Stimulated activated naive CD8-positive, alpha-beta T cell treated with anti-CD3 and anti-CD28 coated beads, Interleukin-15, Interleukin-2, amounts not matched to agents 100 U/mL and 50 U/mL, for 24 hours (primary cell): Measurements from ENCODE around the gene CTNNA2.

Experiments
- ATAC-seq: fragments of 150-1000 bp; cut with Tn5 transposase; one replicate; pipeline ENCODE4 v1.10.0; 2021
- DNase-seq: peaks from one replicate; pipeline ENCODE4 v3.0.0; 2021

The CTNNA2 gene

GRCh38 chr2:80573950-80574349 is 1061.1 kb downstream of the CTNNA2 start:
- DNase-seq (no peak), ATAC-seq (no peak)

DNA sequence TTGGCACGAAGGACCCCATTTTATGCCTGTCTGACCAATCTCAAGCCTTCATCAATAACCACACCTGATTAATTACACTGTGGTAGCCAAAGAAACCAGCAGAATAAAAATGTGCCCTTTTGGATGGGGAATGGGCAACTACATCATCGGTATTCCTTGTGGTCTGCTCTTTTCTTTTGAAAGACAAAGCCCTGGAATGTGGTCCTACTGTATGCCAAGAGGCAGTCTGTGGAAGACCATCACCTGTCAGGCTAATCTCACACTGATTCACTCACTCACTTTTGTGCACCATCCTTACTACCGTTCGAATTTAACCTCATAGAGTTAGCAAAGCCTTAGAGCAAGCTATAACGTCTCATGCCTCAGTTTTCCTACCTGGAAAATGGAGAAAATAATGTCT is 1066.9 kb downstream of the CTNNA2 start:
- no peak for ATAC-seq

GRCh38 chr2:80591233-80591632 is 1078.4 kb downstream of the CTNNA2 start:
- no peak for DNase-seq
- no peak for ATAC-seq

More for the DNA sequence above, 1066.9 kb downstream of the CTNNA2 start:
- no peak for DNase-seq

DNA sequence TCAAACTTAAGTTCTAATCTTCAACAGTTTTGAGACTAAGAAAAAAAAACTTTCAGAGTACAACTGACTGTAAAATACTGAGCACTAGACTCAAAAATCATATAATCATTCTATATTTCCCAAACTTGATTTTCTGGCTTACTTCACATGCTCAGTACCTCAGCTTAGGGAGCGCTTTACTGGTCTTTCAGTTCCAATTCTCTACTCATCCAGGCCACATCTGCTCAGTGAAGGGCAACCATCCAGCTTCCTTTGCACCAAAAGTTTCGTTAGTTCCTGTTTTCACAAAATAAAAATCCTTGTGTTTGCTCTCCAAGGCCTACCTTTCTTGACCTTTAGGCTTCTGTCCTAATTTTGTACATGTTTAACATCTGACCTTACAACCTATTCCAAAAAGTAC is 1079.3 kb downstream of the CTNNA2 start:
- ATAC-seq, result no peak
- no peak for DNase-seq

DNA sequence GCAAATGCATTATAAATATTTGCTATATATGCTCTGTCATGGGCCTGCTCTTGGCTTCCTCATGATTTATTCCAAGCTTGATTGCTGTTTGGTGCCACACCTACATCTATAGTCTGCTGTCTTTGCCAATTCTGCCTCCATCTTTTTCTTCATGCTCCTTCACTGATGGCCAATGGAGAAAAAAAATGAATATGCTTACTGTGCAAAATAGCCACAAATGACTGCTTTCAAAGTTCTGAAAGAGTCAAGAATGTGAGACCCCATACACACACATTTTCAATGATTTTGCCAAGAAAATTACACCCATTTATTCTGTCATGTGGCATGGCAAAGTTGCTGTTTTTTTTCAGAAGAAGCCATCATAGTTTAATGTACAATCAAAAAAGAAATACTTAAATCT is 1097.3 kb downstream of the CTNNA2 start:
- ATAC-seq, result no peak
- DNase-seq, result no peak

GRCh38 chr2:80621656-80622055 is 1108.8 kb downstream of the CTNNA2 start:
- no peak for ATAC-seq
- DNase-seq, result no peak

DNA sequence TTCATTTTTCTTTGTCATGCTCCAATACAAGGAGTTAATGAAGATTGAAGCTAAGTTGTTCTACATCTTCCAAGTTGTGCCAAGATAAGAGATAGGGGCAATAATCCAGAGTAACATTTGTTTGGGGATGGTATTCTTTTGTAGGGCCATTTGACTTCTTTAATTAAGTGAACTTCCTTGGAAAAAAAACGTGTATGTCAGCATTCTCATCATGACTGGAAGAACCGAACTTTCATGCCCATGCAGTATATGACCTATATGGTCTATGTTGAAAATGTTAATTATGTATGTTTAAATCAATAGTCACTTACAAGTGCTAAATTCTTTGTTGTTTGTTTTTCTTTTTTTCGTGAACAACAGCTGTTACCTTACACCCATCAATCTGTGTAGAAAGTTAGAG is 1111.2 kb downstream of the CTNNA2 start:
- no peak for ATAC-seq
- DNase-seq, result no peak

DNA sequence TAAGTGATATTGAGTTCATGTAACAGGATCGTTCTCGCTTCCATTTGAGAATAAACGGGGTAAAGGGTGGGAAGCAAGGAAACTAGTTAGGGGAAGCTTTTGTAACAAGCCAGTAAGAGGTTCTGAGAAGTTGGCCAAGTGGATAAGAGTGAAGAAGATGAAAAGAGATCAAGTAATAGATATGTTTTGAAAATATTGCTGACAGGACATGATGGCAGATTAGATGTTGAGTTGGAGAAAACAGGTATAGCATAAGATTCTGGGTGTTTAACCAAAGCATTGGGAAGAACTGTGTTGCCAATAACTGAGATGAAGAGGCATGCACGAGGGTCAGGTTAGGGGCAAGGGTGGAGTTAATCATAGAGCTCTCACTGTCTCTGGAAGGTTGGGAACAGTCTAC is 1121.7 kb downstream of the CTNNA2 start:
- ATAC-seq, result no peak
- DNase-seq, result no peak

GRCh38 chr2:80638783-80639182 is 1125.9 kb downstream of the CTNNA2 start:
- no peak for DNase-seq
- ATAC-seq, result no peak

GRCh38 chr2:80642465-80642864 is 1129.6 kb downstream of the CTNNA2 start:
- ATAC-seq (no peak), DNase-seq (no peak)

DNA sequence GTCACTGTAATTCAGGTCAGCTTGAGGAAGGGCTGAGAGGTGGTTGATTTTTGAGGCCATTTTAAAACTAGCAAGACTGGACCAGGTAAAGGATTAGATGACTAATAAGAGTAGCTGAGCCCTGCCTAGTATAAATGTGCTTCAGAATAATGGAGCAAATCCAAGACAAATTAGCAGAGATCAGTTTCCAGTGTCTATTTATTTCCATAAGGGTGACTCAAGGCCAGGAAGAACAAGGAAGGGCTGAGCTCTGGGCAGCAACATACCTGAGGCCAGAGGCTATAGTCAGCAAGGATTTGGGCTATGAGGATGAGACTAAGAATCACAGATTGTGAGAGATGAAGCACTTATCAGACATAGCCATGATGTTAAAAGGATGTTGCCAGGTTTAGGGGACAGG is 1130.7 kb downstream of the CTNNA2 start:
- DNase-seq (no peak), ATAC-seq (no peak)

GRCh38 chr2:80651435-80651834 is 1138.6 kb downstream of the CTNNA2 start:
- ATAC-seq, result no peak

DNA sequence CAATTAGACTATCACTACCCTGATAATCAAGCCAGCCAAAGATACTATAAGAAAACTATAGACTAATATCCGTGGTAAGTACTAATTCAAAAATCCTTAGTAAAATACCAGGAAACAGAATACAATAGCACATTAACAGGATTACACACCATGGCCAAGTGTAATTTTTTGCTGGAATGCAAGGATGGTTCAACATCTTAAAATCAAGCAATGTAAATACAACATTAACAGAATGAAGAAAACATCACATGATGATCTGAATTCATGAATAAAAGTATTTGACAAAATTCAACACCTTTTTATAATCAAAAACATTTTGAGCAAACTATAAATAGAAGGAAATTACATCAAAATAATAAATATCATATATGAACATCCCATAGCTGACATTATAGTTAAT is 1142.4 kb downstream of the CTNNA2 start:
- no peak for DNase-seq
- ATAC-seq, result no peak

More at GRCh38 chr2:80651435-80651834, 1138.6 kb downstream of the CTNNA2 start:
- DNase-seq, result no peak

DNA sequence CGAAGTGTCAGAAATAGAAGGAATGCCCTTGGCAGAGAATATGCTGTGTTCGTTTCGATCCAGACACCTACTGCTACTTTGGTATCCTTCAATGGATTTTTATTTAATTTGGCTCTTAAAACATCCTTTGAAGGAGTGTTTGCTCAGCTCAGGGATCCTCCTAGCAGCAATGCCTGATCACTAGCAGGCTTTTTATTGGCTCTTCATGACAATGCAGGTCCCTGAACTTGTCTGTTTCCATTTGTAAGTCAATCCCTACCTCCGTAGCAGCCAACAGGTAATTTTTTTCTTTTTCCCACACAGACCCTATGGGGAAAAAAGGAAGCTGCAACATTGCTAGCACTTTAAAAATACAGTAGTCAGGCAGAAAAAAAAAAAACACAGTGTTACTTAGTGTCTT is 1157.9 kb downstream of the CTNNA2 start:
- DNase-seq (no peak), ATAC-seq (no peak)

DNA sequence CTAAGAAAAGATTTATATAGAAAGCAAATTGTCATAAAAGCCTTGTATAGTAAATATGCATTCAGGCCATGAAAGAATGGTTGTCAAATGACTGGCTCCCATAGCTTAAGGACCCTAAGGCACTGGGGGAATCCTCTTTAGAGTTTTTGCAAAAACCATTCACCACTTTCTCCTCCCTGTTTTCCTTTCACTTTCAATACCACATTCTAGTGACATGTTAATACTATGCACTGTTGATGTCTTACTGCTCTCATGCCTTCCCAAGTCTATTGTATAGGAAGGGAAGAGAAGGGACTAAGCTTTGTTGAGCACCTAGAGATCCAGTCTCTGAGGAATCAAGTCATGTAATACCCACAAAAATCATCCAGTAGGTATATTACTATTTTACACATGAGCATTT is 1174.7 kb downstream of the CTNNA2 start:
- no peak for DNase-seq
- no peak for ATAC-seq

DNA sequence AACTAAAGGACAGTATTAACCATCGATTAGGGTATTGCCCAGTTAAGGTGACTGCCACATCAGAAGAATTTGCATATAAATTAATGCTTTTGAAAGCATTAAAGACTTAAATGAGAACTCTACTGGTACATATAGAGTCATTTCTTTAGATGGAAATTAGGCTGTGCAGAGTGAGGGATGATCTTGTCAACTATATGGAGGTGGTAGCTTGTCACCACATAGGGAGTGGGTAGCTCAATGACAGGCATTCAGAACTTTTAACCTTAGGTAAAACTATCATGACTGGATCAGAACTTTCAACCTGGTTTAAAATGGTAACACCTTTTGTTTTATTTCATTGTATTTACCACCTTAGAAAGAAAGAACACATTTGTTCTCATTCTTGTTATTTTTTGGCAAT is 1176.3 kb downstream of the CTNNA2 start:
- no peak for DNase-seq
- no peak for ATAC-seq
